Esophagus muscularis mucosa (tissue), 4 donors: Measurements from ENCODE around the gene LHCGR. TPM values are rescaled to one million over a fixed set of nuclear protein-coding genes. Genes with fewer than 3 reads are reported as not detected.

Experiments used
- DNase-seq: peaks from one replicate; pipeline ENCODE4 v3.0.0-alpha.2; 2017; ENCODE audit errors: extremely low spot score
- H3K27ac ChIP-seq, 4 donors: fragments of 200-600 bp; sonication (generic); replicated peaks in 1 of 4; 1 replicate in 3 of 4; 2 replicates in 1 of 4; pipeline ENCODE4 v1.5.1; 2016 to 2019; ENCODE audit warnings: mild to moderate bottlenecking in 1 of 4
- H3K27me3 ChIP-seq, 4 donors: fragments of 200-600 bp; sonication (generic); one replicate each; pipeline versions ENCODE4 v1.5.1 to v1.6.0; 2016 to 2019
- H3K36me3 ChIP-seq, 4 donors: fragments of 200-600 bp; sonication (generic); one replicate each; pipeline ENCODE4 v1.5.1; 2016 to 2019
- H3K4me1 ChIP-seq, 4 donors: fragments of 200-600 bp; sonication (generic); one replicate each; pipeline ENCODE4 v1.5.1; 2016 to 2019
- H3K4me3 ChIP-seq, 4 donors: fragments of 200-600 bp; sonication (generic); 1 replicate in 2 of 4; 2 replicates in 2 of 4; pipeline ENCODE4 v1.5.1; 2016 to 2019; ENCODE audit warnings: mild to moderate bottlenecking in 4 of 4, moderate library complexity in 1 of 4
- H3K9me3 ChIP-seq, 4 donors: fragments of 200-600 bp; sonication (generic); 1 replicate in 3 of 4; 2 replicates in 1 of 4; pipeline ENCODE4 v1.5.1; 2016 to 2019
- CTCF ChIP-seq, 3 experiments: fragments of 200-600 bp in 2 of 3; fragments of 450-650 bp in 1 of 3; sonication (generic) in 2 of 3; IDR thresholded peaks; one replicate each; pipeline ENCODE4 v1.5.1; 2017 to 2019; ENCODE audit warnings: antibody characterized with exemption in 3 of 3, mild to moderate bottlenecking in 2 of 3, moderate library complexity in 1 of 3
- EP300 ChIP-seq: sonication (generic); formaldehyde crosslinking; IDR thresholded peaks from one replicate; pipeline ENCODE4 v1.6.1; 2017; ENCODE audit warnings: antibody characterized with exemption
- POLR2A ChIP-seq: fragments of 450-650 bp; IDR thresholded peaks from one replicate; pipeline ENCODE4 v1.6.1; 2017; ENCODE audit warnings: antibody characterized with exemption, moderate library complexity, mild to moderate bottlenecking, low read depth
- POLR2AphosphoS5 ChIP-seq, 2 donors: sonication (generic); formaldehyde crosslinking; IDR thresholded peaks; one replicate each; pipeline ENCODE4 v1.6.1; 2017; ENCODE audit warnings: antibody characterized with exemption in 2 of 2
- WGBS: methylation state at CpG from one replicate; pipeline ENCODE4 v1.1.5; 2018; 5-methylcytosine and 5-hydroxymethylcytosine counted together
- intact Hi-C: fragments of 100-400 bp; cut with DNase I; formaldehyde crosslinking; loops from one replicate; pipeline ENCODE4 v1.15.1; 2023
- total RNA-seq, 4 donors: library from RNA; depleted of rRNA; stranded (reverse); fragments of >200 nt; gene quantifications; one replicate each; pipeline versions ENCODE4 v1.1.0 to v1.2.1, GENCODE V29; 2016

Gene LHCGR
- total RNA-seq, 4 donors from 2014 or later, result 0.65 to 4.6 (median 2.8) TPM

GRCh38 chr2:48790407-48791170 is 35.1 kb upstream of the LHCGR start:
- TF ChIP-seq POLR2A, result no peak
- TF ChIP-seq EP300, result no peak
- no peak for TF ChIP-seq POLR2AphosphoS5 (IDR thresholded peaks at IDR 0.05)
- TF ChIP-seq CTCF (IDR thresholded peaks at IDR 0.05), result no peak
- intact Hi-C loops, result no loop called here
- Histone ChIP-seq H3K9me3 (no peaks in the 10 kb centered on the region), H3K4me1 (no peaks in the 10 kb centered on the region), H3K4me3 (no peak overlapping the region), H3K27me3 (no peaks in the 10 kb centered on the region), H3K27ac (no peak overlapping the region), H3K36me3 (no peaks in the 10 kb centered on the region)
- 86% methylated on average over 13 of the region's 13 CpGs for WGBS
- no peak for DNase-seq

- H3K9me3 ChIP-seq, result no peaks in the 10 kb centered on the region
Observed at GRCh38 chr2:48787580-48787979, 32.1 kb upstream of the LHCGR start.

GRCh38 chr2:48781366-48781765 is 25.8 kb upstream of the LHCGR start:
- intact Hi-C loops, result no loop called here
- H3K9me3 ChIP-seq, result no peaks in the 10 kb centered on the region
- peaks cover 0 to 3% (median 0%) of the 10 kb centered on the region in 4 donors for H3K4me1 ChIP-seq
- no peak overlapping the region for H3K27ac ChIP-seq
- no peaks in the 10 kb centered on the region for H3K27me3 ChIP-seq
- no peak for DNase-seq
- no peaks in the 10 kb centered on the region for H3K36me3 ChIP-seq
- H3K4me3 ChIP-seq, result no peak overlapping the region
- WGBS, result 67% methylated on average over 1 of the region's 1 CpG
- no peak for TF ChIP-seq POLR2AphosphoS5 (IDR thresholded peaks at IDR 0.05)
- TF ChIP-seq EP300, result no peak
- no peak for TF ChIP-seq POLR2A
- TF ChIP-seq CTCF (IDR thresholded peaks at IDR 0.05), result no peak

More at GRCh38 chr2:48787580-48787979, 32.1 kb upstream of the LHCGR start:
- 79% methylated on average over 8 of the region's 8 CpGs for WGBS
- H3K4me1 ChIP-seq, result no peaks in the 10 kb centered on the region
- TF ChIP-seq POLR2AphosphoS5 (IDR thresholded peaks at IDR 0.05) (no peak), CTCF (IDR thresholded peaks at IDR 0.05) (no peak), POLR2A (no peak), EP300 (no peak)
- no peaks in the 10 kb centered on the region for H3K36me3 ChIP-seq
- no peak for DNase-seq
- no peak overlapping the region for H3K27ac ChIP-seq
- H3K27me3 ChIP-seq, result no peaks in the 10 kb centered on the region
- H3K4me3 ChIP-seq, result no peak overlapping the region
- intact Hi-C loops, result no loop called here

- 77% methylated on average over 4 of the region's 4 CpGs for WGBS
Observed at GRCh38 chr2:48779019-48779716, 23.6 kb upstream of the LHCGR start.

More at GRCh38 chr2:48779019-48779716, 23.6 kb upstream of the LHCGR start:
- Histone ChIP-seq H3K4me3 (no peak overlapping the region), H3K27me3 (no peaks in the 10 kb centered on the region), H3K4me1 (peaks cover 0 to 4% (median under 1%) of the 10 kb centered on the region in 4 donors), H3K9me3 (no peaks in the 10 kb centered on the region), H3K27ac (no peak overlapping the region), H3K36me3 (no peaks in the 10 kb centered on the region)
- intact Hi-C loops, result no loop called here
- TF ChIP-seq EP300 (no peak), CTCF (IDR thresholded peaks at IDR 0.05) (no peak), POLR2AphosphoS5 (IDR thresholded peaks at IDR 0.05) (no peak)
- no peak for DNase-seq
